ENCODE measurements around the gene ZNF629. TPM values are rescaled to one million over a fixed set of nuclear protein-coding genes. Genes with fewer than 3 reads are reported as not detected.

Gene ZNF629
- total and polyA plus RNA-seq, 10 donors, result 1.3 to 13.9 (median 10.3) TPM

- no peaks in the 10 kb centered on the region for H3K36me3 ChIP-seq
- no peak overlapping the region for H3K4me3 ChIP-seq
- H3K4me1 ChIP-seq, result peaks cover 6 to 48% (median 21%) of the 10 kb centered on the region in 6 donors
- peak overlapping the region in 1 of 8 donors; percentile 66 for H3K27ac ChIP-seq
- no peaks in the 10 kb centered on the region for H3K9me3 ChIP-seq
- 50 to 72% (median 65%) methylated on average over 5 of the region's 5 CpGs for WGBS, 5 donors
- DNase-seq, result no peak
- intact Hi-C loops (cut with DNase I; ENCODE audit: low total_unique reads), result no loop called here
- TF ChIP-seq POLR2AphosphoS5 (IDR thresholded peaks at IDR 0.05) (no peak), POLR2A (IDR thresholded peaks at IDR 0.05) (no peak)
- TF ChIP-seq, protein P1, sequence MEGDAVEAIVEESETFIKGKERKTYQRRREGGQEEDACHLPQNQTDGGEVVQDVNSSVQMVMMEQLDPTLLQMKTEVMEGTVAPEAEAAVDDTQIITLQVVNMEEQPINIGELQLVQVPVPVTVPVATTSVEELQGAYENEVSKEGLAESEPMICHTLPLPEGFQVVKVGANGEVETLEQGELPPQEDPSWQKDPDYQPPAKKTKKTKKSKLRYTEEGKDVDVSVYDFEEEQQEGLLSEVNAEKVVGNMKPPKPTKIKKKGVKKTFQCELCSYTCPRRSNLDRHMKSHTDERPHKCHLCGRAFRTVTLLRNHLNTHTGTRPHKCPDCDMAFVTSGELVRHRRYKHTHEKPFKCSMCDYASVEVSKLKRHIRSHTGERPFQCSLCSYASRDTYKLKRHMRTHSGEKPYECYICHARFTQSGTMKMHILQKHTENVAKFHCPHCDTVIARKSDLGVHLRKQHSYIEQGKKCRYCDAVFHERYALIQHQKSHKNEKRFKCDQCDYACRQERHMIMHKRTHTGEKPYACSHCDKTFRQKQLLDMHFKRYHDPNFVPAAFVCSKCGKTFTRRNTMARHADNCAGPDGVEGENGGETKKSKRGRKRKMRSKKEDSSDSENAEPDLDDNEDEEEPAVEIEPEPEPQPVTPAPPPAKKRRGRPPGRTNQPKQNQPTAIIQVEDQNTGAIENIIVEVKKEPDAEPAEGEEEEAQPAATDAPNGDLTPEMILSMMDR (IDR thresholded peaks at IDR 0.05 in 8 of 11, conservative IDR thresholded peaks at IDR 0.05 in 3 of 11), result no peak
- H3K27me3 ChIP-seq (replicated peaks in 1 of 7), result peaks cover 0 to 4% (median 0%) of the 10 kb centered on the region in 7 donors
Observed at GRCh38 chr16:30808146-30808545, 21.1 kb upstream of the ZNF629 start.

GRCh38 chr16:30805370-30806169 is 18.6 kb upstream of the ZNF629 start:
- intact Hi-C loops (cut with DNase I; ENCODE audit: low total_unique reads), result no loop called here
- peak overlapping the region; percentile 39 to 89 (median 76) for H3K4me3 ChIP-seq
- 1 to 7% (median 4%) methylated on average over 27 to 62 of the region's 62 CpGs for WGBS, 5 donors

GRCh38 chr16:30805056-30805369 is 18.0 kb upstream of the ZNF629 start:
- Histone ChIP-seq H3K27me3 (replicated peaks in 1 of 7) (peaks cover 0 to 4% (median 0%) of the 10 kb centered on the region in 7 donors), H3K27ac (peak overlapping the region; percentile 43 to 89 (median 88)), H3K9me3 (no peaks in the 10 kb centered on the region), H3K36me3 (no peaks in the 10 kb centered on the region), H3K4me1 (peaks cover 6 to 39% (median 16%) of the 10 kb centered on the region in 6 donors), H3K4me3 (peak overlapping the region; percentile 39 to 89 (median 76))
- intact Hi-C loops (cut with DNase I; ENCODE audit: low total_unique reads), result no loop called here
- DNase-seq, result peak; percentile 69
- WGBS, 5 donors, result 52 to 65% (median 61%) methylated on average over 8 of the region's 8 CpGs
- TF ChIP-seq POLR2AphosphoS5 (IDR thresholded peaks at IDR 0.05), result no peak

More at GRCh38 chr16:30805370-30806169, 18.6 kb upstream of the ZNF629 start:
- peak; percentile 93 for DNase-seq
- peak; percentile 91 to 94 (median 94) for TF ChIP-seq POLR2AphosphoS5 (IDR thresholded peaks at IDR 0.05)
- TF ChIP-seq, protein P1 (IDR thresholded peaks at IDR 0.05 in 8 of 11, conservative IDR thresholded peaks at IDR 0.05 in 3 of 11), result peak in 1 of 11 experiments; percentile 12
- peak in 1 of 3 donors; percentile 48 for TF ChIP-seq POLR2A (IDR thresholded peaks at IDR 0.05)
- Histone ChIP-seq H3K9me3 (no peaks in the 10 kb centered on the region), H3K36me3 (no peaks in the 10 kb centered on the region), H3K27me3 (replicated peaks in 1 of 7) (peaks cover 0 to 4% (median 0%) of the 10 kb centered on the region in 7 donors), H3K27ac (peak overlapping the region; percentile 43 to 89 (median 88)), H3K4me1 (peaks cover 6 to 39% (median 16%) of the 10 kb centered on the region in 6 donors)

DNA sequence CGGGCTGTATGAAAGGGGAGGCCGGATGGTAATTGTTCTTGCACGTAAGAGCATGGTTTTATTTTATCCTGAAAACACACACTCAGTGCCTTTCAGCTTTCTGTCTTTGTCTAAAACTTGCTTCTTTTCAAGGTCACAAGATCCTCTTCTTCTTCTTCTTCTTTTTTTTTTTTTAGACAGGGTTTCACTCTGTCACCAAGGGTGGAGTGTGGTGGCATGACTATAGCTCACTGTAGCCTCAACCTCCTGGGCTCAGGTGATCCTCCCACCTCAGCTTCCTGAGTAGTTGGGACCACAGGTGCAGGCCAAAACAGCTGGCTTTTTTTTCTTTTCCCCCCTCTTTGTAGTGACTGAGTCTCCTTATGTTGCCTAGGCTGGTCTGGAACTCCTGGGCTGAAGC is 15.9 kb upstream of the ZNF629 start:
- H3K36me3 ChIP-seq, result no peaks in the 10 kb centered on the region
- peaks cover 6 to 33% (median 16%) of the 10 kb centered on the region in 6 donors for H3K4me1 ChIP-seq
- H3K27ac ChIP-seq, result no peak overlapping the region
- DNase-seq, result no peak
- H3K27me3 ChIP-seq (replicated peaks in 1 of 7), result peaks cover 0 to 4% (median 0%) of the 10 kb centered on the region in 7 donors
- no peak overlapping the region for H3K4me3 ChIP-seq
- H3K9me3 ChIP-seq, result no peaks in the 10 kb centered on the region
- WGBS, 5 donors, result 67 to 86% (median 71%) methylated on average over 3 of the region's 3 CpGs
- intact Hi-C loops (cut with DNase I; ENCODE audit: low total_unique reads), result no loop called here
- TF ChIP-seq, protein P1 (IDR thresholded peaks at IDR 0.05 in 8 of 11, conservative IDR thresholded peaks at IDR 0.05 in 3 of 11), result no peak
- TF ChIP-seq POLR2A (IDR thresholded peaks at IDR 0.05), result no peak
- TF ChIP-seq POLR2AphosphoS5 (IDR thresholded peaks at IDR 0.05), result no peak
